ENCODE data around the gene GRM1. TPM values are rescaled to one million over a fixed set of nuclear protein-coding genes. Genes with fewer than 3 reads are reported as not detected.
"Not testable (repeated sequence)": the region's sequence is repeated elsewhere in the genome, so short reads cannot be mapped to it uniquely, and the experiment has no call there.

The GRM1 gene
- total RNA-seq, 1 donor from 2014 or later: 14.3 TPM

DNA sequence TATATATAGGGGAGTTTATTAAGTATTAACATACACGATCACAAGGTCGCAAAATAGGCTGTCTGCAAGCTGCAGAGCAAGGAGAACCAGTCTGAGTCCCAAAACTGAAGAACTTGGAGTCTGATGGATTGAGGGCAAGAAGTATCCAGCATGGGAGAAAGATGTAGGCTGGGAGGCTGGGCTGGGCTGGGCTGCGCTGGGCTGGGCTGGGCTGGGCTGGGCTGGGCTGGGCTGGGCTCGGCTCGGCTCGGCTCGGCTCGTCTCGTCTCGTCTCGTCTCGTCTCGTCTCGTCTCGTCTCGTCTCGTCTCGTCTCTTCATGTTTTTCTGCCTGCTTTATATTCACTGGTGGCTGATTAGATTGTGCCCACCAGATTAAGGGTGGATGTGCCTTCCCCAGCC, 238.6 kb downstream of the GRM1 start:
- DNase-seq (ENCODE audit: low spot score in 2 of 2) (no peak), FAIRE-seq (no peak)

DNA sequence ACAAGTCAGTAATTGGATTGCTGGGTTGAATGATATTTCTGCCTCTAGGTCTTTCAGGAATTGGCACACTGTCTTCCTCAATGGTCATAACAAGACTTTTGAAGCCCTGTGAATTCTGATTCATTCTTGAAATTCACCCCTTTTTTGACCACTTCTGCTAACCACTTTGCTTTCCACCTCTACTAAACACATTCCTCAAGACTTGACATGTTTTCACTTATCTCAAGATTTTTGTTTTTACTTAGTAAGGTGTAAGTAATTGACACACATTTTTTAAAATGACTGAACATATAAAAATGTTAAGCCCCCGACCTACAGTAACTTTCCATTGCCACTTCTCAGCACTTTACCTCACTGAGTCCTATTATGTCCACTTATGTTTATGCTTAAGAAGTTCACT, 239.1 kb downstream of the GRM1 start:
- FAIRE-seq (no peak), DNase-seq (ENCODE audit: low spot score in 2 of 2) (no peak)

DNA sequence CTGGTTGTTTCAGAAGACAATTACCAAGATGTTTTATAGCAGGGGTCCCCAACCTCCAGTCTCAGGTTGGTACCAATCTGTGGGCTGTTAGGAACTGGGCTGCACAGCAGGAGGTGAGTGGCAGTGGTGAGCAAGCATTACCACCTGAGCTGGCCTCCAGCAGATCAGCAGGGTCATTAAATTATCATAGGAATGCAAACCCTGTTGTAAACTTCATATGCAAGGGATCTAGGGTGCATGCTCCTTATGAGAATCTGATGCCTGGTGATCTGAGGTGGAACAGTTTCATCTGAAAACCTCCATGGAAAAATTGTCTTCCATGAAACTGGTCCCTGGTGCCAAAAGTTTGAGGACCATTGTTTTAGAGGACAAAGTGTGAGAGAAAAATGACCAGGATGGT, 240.6 kb downstream of the GRM1 start:
- FAIRE-seq (no peak), DNase-seq (ENCODE audit: low spot score in 2 of 2) (no peak)

DNA sequence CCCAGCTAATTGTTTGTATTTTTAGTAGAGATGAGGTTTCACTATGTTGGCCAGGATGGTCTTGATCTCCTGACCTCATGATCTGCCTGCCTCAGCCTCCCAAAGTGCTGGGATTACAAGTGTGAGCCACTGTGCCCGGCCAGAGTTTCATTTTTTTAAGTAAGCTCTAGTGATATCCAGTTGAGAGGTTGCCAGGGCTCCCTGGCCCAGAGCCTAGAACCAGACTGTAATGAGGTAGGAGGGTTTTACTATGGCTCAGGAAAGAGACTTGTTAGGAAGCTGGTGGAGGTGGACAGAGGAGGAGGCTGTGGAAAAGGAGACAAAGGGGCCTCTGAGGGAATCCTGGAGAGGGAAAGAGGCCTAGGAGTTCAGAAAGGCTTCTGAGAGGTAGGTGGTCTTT, 242.3 kb downstream of the GRM1 start:
- not testable (repeated sequence) for FAIRE-seq; DNase-seq (ENCODE audit: low spot score in 2 of 2)

DNA sequence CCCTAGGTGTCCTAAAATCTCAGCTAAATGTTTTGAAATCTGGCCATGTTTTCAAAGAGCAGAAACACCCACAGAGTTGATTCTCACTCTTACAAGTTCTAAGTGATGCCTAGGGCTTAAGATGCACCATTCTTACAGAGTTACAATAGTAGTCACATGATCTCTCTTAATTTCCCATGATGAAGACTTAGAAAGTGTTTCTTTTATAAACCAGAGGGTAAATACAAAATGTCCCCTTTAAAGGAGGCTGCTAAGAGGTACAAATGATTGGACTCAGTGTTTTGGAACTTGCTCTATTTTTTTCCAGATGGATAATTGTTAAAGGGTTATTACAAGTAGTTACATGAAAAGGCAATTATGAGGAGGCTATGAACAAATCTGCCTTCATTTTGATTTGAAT, 244.6 kb downstream of the GRM1 start:
- DNase-seq (ENCODE audit: low spot score in 2 of 2): no peak

DNA sequence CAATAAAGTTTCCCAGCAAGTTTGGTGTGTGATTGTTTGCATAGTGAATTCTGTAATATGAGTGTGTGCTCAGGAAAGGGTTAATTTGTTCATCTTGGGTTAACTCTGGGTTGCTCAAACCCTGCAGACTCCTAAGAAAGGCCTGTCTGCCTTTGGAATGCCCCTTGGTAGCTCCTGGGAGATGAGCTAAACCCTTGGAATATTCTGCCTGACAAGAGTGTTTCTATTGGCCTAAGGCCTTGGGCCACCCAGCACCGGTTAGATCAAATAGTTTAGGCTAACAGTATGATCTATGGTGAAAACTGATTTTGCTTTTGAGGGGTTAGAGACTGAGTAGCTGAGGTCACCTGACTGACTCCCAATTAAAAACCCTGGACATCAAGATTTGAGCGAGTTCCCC, 248.3 kb downstream of the GRM1 start:
- FAIRE-seq (no peak), DNase-seq (ENCODE audit: low spot score in 2 of 2) (no peak)

More for the DNA sequence above, 244.6 kb downstream of the GRM1 start:
- FAIRE-seq: no peak

DNA sequence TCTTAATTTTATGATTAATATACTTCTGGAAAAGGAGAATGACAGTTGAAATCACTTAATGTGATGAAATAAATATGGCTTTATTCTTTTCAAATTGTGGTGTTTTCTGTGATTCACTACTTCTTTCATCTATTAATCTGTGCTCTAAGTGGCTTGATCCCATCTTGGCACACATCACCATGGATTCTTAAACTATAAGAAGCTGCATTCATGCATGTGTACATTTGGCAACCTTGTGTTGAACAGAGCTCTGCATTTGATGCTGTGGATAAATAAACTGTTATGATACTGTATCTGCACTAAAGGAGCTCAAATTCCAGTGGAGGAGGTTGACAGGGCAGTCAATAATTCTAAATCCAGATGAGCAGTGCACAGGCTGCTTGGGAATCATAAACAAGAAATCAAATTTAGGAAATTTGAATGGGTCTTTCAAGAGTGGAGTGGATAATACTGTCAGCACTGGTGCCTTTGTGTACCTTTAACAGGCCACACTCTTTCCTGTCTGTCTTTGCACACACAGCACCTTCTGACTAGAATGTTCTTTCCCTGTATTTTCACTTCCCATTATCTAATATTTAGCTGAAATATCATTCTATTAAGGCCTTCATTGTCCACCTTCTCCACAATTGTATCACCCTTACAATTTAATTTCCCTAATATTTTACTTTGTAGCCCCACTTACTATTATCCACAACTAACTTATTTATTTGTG, 252.9 kb downstream of the GRM1 start:
- DNase-seq (ENCODE audit: low spot score in 2 of 2): no peak

DNA sequence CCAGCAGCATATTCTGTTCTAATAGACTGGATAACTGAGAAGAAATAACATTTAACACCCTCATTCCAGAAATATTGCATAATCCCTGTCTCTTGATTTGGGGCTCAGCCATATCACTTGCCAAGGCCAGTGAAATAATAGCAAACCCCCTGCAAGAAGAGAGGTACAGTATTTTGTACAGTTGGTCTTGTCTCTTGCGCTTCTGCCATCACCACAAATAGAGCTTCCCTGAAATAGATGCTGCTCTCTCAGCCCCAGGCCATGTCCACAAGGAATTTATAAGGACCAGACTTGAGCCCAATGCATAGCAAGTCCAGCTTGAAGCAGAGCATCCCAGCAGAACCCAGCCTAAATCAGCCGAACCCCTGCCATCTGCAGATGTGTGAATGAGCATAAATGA, 254.0 kb downstream of the GRM1 start:
- DNase-seq (ENCODE audit: low spot score in 2 of 2) (no peak), FAIRE-seq (no peak)

More for the DNA sequence above, 252.9 kb downstream of the GRM1 start:
- no peak for FAIRE-seq

DNA sequence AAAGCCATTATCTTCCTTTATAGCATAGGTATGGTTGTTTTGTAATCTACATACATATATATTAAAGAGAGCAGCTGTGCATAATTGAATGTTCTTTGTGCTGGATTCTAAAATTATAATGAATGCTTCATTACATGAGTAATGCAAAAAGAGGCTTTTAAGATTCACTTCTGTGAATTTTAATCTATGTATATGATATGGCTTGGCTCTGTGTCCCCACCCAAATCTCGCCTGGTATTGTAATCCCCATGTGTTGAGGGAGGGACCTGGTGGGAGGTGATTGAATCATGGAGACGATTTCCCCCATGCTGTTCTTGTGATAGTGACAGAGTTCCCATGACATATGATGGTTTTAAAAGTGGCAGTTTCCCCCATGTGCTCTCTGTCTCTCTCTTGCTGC, 255.4 kb downstream of the GRM1 start:
- FAIRE-seq: no peak
- no peak for DNase-seq (ENCODE audit: low spot score in 2 of 2)

DNA sequence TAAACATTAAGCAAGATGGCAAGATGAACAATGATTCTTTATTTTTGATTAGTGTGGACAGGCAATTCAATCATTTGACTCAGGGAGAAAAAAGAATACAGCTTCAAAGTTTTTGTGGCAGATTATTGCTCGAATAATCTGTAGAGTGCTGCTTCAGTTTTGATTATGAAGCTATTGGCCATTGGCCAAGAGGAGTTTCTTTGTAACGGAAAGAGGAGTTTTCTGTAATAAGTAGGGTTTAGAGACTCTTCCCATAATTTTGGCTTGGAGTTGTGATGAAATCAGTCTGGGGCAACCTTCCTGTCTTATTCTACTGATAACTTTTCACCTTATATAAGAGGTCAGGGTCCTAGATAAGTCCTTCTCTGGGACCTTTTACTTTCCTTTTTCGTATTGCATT, 258.1 kb downstream of the GRM1 start:
- FAIRE-seq (no peak), DNase-seq (ENCODE audit: low spot score in 2 of 2) (no peak)

DNA sequence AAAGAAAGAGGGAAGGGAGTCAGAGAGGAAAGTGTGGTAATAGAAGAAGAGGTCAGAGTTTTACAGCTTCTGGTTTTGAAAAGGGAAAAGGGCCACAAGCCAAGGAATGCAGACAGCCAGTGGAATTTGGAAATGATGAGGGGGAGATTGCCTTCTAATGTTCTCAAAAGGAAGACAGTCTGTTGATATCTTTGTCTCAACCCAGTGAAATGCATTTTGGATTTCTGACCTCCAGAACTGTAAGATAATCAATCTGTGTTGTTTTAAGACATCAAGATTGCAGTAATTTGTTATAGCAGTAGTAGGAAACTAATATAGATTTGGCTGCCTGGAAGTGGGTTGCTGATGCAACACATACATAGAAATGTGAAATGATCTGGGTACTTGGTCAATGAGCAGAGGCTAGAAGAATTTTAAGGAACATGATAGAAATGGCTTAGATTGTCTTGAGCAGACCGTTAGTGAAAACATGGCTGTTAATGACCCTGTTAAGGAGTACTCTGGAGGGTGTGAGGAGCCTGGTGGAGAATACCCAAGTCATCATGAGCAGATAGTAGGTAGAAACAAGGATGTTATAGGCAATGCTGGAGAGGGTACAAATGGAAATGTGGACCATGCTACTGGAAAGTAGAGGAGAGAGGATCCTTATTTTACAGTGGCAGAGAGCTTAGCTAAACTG, 259.0 kb downstream of the GRM1 start:
- no peak for DNase-seq (ENCODE audit: low spot score in 2 of 2)
- FAIRE-seq: no peak

DNA sequence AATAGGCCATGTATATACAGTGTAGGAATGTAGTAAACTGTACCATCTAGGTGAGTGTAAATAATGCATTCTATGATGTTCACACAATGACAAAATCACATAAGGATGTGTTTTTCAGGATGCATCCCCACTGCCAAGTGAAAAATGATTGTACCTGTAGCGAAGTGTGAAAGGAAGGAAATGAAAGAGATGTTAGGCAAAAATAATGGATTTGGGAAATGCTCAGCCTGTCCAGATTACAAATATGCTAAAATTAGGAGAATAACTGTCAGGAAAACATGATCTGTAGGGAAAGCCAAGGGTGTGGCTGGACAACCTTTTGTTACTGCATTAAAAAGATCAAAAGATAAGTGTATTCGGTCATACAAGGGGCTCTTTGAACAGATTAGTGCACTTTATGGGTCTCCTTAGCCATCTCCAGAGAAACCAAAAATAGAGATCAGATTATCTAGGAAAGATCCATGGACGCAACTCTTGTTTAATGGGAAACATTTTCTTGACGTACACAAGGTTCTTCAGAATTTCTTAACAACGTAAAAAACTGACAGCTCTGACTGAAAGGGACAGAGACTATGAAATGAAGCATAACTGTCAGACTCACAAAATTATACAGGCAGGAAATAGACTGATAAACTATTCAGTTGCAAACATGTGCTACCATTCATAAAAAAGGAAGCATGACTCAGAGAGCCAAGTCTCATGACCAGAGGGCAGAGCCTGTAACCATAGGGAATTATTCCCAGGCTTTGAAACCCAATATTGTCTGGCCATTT, 261.1 kb downstream of the GRM1 start:
- FAIRE-seq (no peak), DNase-seq (ENCODE audit: low spot score in 2 of 2) (no peak)

DNA sequence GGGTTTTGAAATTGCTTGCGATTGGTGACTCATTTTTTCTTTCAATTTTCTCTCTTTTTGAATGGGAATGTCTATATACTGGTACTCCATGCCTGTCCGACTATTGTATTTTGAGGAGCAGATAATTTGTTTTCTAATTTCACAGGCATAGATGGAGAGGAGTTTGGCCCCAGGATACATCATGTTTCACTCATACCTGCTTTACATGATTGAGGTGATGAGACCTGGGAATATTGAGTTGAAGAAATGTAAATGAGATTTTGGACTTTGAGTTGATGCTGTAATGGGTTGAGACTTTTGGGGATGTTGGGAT, 261.7 kb downstream of the GRM1 start:
- DNase-seq (ENCODE audit: low spot score in 2 of 2) (no peak), FAIRE-seq (no peak)

DNA sequence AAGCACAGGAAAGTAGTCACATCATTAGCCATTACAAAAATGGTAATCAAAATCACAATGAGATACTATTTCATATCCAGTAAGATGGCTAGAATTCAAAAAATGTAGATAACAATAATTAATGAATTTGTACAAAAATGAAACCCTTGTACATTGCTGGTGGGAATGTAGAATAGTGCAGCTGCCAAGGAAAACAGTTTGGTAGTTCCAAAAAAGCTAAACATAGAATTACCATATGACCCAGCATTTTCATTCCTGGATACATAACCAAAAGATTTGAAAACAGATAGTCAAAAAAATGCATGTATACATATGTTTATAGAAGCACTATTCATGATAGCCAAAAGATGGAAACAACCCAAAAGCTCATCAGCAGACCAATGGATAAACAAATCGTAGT, 263.6 kb downstream of the GRM1 start:
- DNase-seq (ENCODE audit: low spot score in 2 of 2): no peak
- FAIRE-seq: no peak

DNA sequence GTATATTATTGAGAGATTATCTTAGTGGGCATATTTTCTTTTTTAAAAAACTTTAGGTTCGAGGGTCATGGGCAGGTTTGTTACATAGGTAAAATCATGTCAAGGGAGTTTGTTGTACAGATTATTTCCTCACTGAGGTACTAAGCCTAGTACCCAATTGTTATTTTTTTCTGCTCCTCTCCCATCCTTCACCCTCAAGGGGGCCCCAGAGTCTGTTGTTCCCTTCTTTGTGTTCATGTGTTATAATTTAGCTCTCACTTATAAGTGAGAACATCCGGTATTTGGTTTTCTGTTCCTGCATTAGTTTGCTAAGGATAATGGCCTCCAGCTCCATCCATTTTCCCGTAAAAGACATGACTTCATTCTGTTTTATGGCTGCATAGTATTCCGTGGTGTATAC, 266.8 kb downstream of the GRM1 start:
- no peak for DNase-seq (ENCODE audit: low spot score in 2 of 2)
- FAIRE-seq: no peak

DNA sequence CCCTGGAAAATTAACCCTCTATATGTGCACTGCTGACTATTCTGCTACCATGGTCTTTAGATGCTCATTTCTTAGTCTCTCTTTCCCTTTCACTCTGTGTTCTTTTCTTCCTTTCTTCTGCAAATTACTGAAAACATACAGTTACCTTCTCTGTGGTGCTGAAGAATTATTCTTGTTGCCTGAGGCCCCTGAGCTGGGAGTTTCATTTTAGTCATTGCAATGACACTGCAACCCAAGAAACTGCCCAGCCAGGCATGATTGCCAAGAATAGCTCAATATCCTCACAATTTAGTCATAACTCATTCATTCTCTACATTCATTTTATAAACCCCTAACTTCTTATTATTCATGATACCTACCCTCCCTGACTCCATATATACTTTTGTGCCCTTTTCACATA, 269.0 kb downstream of the GRM1 start:
- no peak for DNase-seq (ENCODE audit: low spot score in 2 of 2)
- FAIRE-seq: no peak

DNA sequence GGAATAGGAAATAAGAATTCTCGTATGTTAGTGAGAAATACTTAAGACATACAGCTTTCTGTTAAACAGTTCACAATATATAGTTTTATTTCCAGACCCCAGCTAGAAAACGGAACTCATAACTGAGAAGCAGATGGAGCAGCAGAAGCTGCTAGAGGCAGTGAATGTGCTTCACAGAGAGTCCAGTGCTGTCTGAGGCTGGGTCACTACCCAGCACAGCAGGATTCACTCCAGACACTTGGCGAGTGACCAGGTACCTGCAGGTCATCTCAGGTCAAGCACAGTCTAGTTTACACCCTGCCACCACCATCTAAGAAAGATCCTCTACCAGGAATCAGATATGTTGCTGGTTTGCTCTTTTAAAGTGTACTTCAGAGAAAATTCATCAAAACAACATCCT, 271.7 kb downstream of the GRM1 start:
- DNase-seq (ENCODE audit: low spot score in 2 of 2): no peak
- FAIRE-seq: no peak

DNA sequence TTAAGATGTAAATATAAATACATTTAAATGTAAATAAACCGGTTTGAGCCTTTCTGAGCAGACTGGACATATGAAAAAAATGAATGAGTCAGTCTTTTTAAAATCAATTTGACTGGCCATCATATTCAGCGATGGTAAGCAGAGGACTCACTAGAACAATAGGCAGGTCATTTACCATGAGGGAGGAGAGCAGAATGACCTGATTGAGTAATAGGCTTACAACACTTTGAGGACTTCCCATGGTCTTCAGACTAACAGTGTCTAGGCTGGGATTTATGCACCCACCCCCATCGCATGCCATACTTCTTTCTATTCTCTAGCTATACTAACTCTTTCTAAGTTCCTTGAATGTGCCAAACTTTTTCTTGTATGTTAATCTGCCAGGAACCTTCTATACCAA, 272.9 kb downstream of the GRM1 start:
- DNase-seq (ENCODE audit: low spot score in 2 of 2) (no peak), FAIRE-seq (no peak)

DNA sequence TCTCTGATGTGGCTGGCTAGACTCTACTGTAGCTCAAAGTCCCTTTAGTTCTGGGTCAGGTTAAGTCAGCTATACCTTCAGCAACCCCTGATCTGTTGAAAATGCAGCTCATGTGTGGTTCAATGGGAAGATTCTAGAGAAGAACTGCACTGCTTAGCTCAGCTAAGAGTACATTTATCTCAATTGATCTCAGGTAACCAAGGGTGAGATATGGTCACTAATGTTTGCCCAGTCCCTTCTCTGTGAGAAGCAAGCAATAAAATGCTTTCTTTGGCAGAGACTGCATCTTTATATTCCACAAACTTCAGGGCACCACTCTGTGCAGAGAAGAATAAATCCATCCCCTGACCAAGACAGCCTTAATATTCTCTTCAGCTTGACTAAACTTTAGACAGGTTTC, 274.1 kb downstream of the GRM1 start:
- no peak for FAIRE-seq
- DNase-seq (ENCODE audit: low spot score in 2 of 2): no peak

DNA sequence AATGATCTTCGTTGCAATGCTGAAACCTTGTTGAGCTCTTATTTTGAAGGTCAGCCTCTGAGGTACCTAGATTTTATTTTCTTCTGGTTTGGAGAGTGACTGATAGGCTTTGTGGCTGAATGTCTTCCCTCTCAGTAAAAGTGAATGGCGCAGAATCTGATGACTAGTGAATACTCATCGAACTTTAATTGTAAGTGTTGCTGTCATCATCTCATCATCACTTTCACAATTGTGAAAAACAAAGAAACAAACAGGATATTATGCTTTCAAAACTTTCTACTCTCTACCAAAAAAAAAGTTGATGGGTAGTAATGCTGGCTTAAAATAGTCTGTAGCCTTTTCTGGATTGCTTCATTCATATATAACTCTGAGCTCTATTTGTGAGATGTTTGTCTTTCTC, 275.3 kb downstream of the GRM1 start:
- no peak for FAIRE-seq
- no peak for DNase-seq (ENCODE audit: low spot score in 2 of 2)

DNA sequence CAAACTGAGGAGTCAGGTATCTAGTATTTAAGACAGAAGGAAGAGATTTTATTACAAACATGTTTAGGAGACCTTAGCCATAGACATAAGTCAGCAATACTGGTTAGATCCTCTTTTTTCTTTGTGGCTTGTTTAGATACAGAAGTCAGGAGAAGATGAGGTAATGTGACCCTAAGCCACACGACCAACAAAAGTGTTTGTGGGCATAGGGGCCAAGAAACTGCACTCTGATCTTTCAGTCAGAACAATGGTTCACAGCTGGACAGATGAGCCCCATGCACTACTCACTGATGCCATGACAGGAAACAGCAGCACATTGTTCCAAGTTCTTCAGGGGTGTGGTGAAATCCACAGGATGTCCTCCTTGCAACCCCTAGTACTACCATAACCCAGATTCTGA, 276.2 kb downstream of the GRM1 start:
- DNase-seq (ENCODE audit: low spot score in 2 of 2): no peak
- FAIRE-seq: no peak

DNA sequence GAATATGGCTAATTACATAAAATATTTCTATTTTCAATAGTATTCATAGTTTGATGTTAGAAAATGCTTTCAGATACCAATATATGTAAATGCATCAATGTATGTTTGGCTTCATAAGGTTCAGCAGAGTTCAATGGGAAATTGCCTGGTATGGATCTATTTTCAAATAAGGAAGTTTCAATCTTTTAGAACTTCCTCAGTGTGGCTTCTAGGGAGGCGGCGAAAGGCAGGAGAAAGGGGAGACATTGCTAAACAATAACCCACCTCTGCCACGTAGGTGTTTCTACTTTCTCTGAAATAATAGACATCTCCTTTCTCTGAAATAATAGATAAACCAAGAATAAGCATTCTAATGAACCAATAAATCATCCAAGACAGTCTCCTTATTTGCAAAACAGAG, 277.1 kb downstream of the GRM1 start:
- no peak for FAIRE-seq

More for the DNA sequence above, 277.1 kb downstream of the GRM1 start:
- DNase-seq (ENCODE audit: low spot score in 2 of 2): no peak

Measured in frontal cortex (tissue), 4 donors.